K562 (cell line): Measurements from ENCODE around the gene DCN. TPM values are rescaled to one million over a fixed set of nuclear protein-coding genes. Genes with fewer than 3 reads are reported as not detected.

Source experiments
- ATAC-seq: fragments of 200-7000 bp; cut with Tn5 transposase; 3 replicates; pipeline ENCODE4 v1.9.1; 2020; ENCODE audit warnings: moderate library complexity
- BruUV-seq: library from RNA; stranded (reverse); fragments of 400-500 nt; replicated peaks from 2 replicates; lab custom pipeline; 2021; lab: Mats Ljungman, UMichigan
- CTCF ChIA-PET: fragments of 300-600 bp; formaldehyde crosslinking; extraction: SDS; loops from one replicate; lab custom pipeline; 2021; ENCODE audit warnings: low intra/inter-chr PET ratio; lab: Yijun Ruan, JAX
- POLR2A ChIA-PET: fragments of 300-600, 350-650 bp; sonication (Branson Sonifier 250); formaldehyde crosslinking; extraction: SDS; loops from one replicate; lab custom pipeline; 2021; ENCODE audit warnings: antibody characterized with exemption, inconsistent platforms; lab: Yijun Ruan, JAX
- DNase-seq, 4 experiments: peaks; one replicate each; pipeline versions ENCODE4 v3.0.0 to v3.0.0-alpha.2; 2011 to 2018; ENCODE audit warnings: low spot score in 3 of 4, mixed read lengths in 3 of 4; ENCODE audit errors: extremely low read depth in 1 of 4
- FAIRE-seq: peaks from 2 replicates; lab custom pipeline; 2011; peaks lifted over from hg19 to GRCh38; lab: Jason Lieb, UNC
- H2AFZ ChIP-seq: 2 replicates; pipeline ENCODE4 v1.6.0; 2011; ENCODE audit warnings: low read depth, low read length, control low read depth, inconsistent platforms
- H3K27ac ChIP-seq: fragments of 200-600 bp; 3 replicates; pipeline ENCODE4 v1.8.0; 2011; ENCODE audit warnings: low read depth, mild to moderate bottlenecking, control low read depth, inconsistent platforms, low read length, moderate library complexity, mixed read lengths; ENCODE audit errors: extremely low read depth
- H3K27me3 ChIP-seq, 2 experiments: fragments of 300-600 bp in 1 of 2; 2 replicates in 1 of 2; 3 replicates in 1 of 2; pipeline versions ENCODE4 v1.6.0 to v1.8.0; 2011; ENCODE audit warnings: inconsistent platforms in 2 of 2, low read length in 2 of 2, mild to moderate bottlenecking in 1 of 2, mixed read lengths in 1 of 2, moderate library complexity in 1 of 2; ENCODE audit not compliant: control insufficient read depth in 2 of 2, insufficient read depth in 2 of 2
- H3K36me3 ChIP-seq: fragments of 300-600 bp; 3 replicates; pipeline ENCODE4 v1.8.0; 2011; ENCODE audit warnings: mild to moderate bottlenecking, low read length, inconsistent platforms; ENCODE audit not compliant: control insufficient read depth, insufficient read depth
- H3K4me1 ChIP-seq, 2 experiments: fragments of 200-600 bp in 1 of 2; replicated peaks in 1 of 2; 2 replicates in 1 of 2; 3 replicates in 1 of 2; pipeline versions ENCODE4 v1.5.1 to v1.8.0; 2011; ENCODE audit warnings: inconsistent platforms in 2 of 2, low read length in 2 of 2, mild to moderate bottlenecking in 1 of 2, mixed read lengths in 1 of 2, moderate library complexity in 1 of 2; ENCODE audit not compliant: control insufficient read depth in 2 of 2, insufficient read depth in 2 of 2
- H3K4me2 ChIP-seq: 2 replicates; pipeline ENCODE4 v1.6.1; 2011; ENCODE audit warnings: low read length, control low read depth, inconsistent platforms, mixed read lengths; ENCODE audit not compliant: insufficient read depth
- H3K4me3 ChIP-seq: fragments of 200-600 bp; sonication (generic), shearing (Covaris generic); 2 replicates; pipeline ENCODE4 v1.5.1; 2016; ENCODE audit warnings: control low read depth, inconsistent platforms
- H3K79me2 ChIP-seq: fragments of 200-600 bp; 3 replicates; pipeline ENCODE4 v1.8.0; 2011; ENCODE audit warnings: low read length, inconsistent platforms; ENCODE audit not compliant: control insufficient read depth, insufficient read depth
- H3K9ac ChIP-seq, 2 experiments: 2 replicates each; pipeline versions ENCODE4 v1.6.0 to v1.6.1; 2011; ENCODE audit warnings: low read depth in 2 of 2, low read length in 2 of 2, control low read depth in 1 of 2, inconsistent platforms in 1 of 2, mild to moderate bottlenecking in 1 of 2, mixed read lengths in 1 of 2; ENCODE audit not compliant: insufficient read depth in 1 of 2
- H3K9me1 ChIP-seq: one replicate; pipeline ENCODE4 v1.6.0; 2011; ENCODE audit warnings: inconsistent platforms, mild to moderate bottlenecking, low read length, moderate library complexity; ENCODE audit not compliant: control insufficient read depth, insufficient read depth
- H3K9me3 ChIP-seq: replicated peaks from 2 replicates; pipeline ENCODE4 v1.5.1; 2011; ENCODE audit warnings: low read depth, low read length, inconsistent platforms; ENCODE audit not compliant: control insufficient read depth, insufficient read depth
- H4K20me1 ChIP-seq: replicated peaks from 2 replicates; pipeline ENCODE4 v1.6.1; 2011; ENCODE audit warnings: low read length, inconsistent platforms, mixed read lengths; ENCODE audit not compliant: control insufficient read depth, insufficient read depth
- CHD2 ChIP-seq: IDR thresholded peaks from 2 replicates; pipeline ENCODE4 v1.6.1; 2011; ENCODE audit warnings: low read depth, low read length
- CHD4 ChIP-seq: fragments of 200-600 bp; sonication (generic); IDR thresholded peaks from 3 replicates; pipeline ENCODE4 v1.6.1; 2012; ENCODE audit warnings: low read depth, mild to moderate bottlenecking, mixed read lengths, low read length, inconsistent platforms; ENCODE audit not compliant: insufficient read depth, insufficient replicate concordance, poor library complexity, severe bottlenecking
- EP300 ChIP-seq: IDR thresholded peaks from 2 replicates; pipeline ENCODE4 v1.6.1; 2012; ENCODE audit warnings: low read length, improper control_type of control experiment
- FOXP1 ChIP-seq: sonication (generic); formaldehyde crosslinking; IDR thresholded peaks from 2 replicates; pipeline ENCODE4 v1.8.0; 2022; ENCODE audit warnings: mild to moderate bottlenecking, missing genetic modification reagents
- HDAC8 ChIP-seq: fragments of 450-650 bp; IDR thresholded peaks from 2 replicates; pipeline ENCODE4 v1.6.1; 2016; ENCODE audit warnings: mild to moderate bottlenecking, missing genetic modification characterization, moderate library complexity, missing compliant biosample characterization
- HNRNPLL ChIP-seq: fragments of 200-400 bp; formaldehyde crosslinking; IDR thresholded peaks from 2 replicates; pipeline ENCODE4 v1.6.1; 2017; ENCODE audit warnings: low read length, low read depth, mild to moderate bottlenecking; ENCODE audit not compliant: poor library complexity, severe bottlenecking
- MLLT1 ChIP-seq, 2 experiments: fragments of 450-650 bp; IDR thresholded peaks; 2 replicates each; pipeline ENCODE4 v1.6.1; 2016
- NELFE ChIP-seq: IDR thresholded peaks from 2 replicates; pipeline ENCODE4 v1.6.1; 2011; ENCODE audit warnings: mild to moderate bottlenecking; ENCODE audit not compliant: insufficient read depth, insufficient read length
- PATZ1 ChIP-seq: fragments of 250-450 bp; sonication (Bioruptor Pico); IDR thresholded peaks from 2 replicates; pipeline ENCODE4 v1.5.0; 2020; ENCODE audit warnings: mild to moderate bottlenecking, borderline replicate concordance
- SIN3B ChIP-seq: fragments of 450-650 bp; IDR thresholded peaks from 2 replicates; pipeline ENCODE4 v1.6.1; 2017; ENCODE audit warnings: low read depth, mild to moderate bottlenecking, moderate library complexity
- THAP12 ChIP-seq: fragments of 250-450 bp; sonication (Bioruptor Pico); IDR thresholded peaks from 2 replicates; pipeline ENCODE4 v1.9.0; 2021; ENCODE audit warnings: mild to moderate bottlenecking, inconsistent platforms
- TRIM28 ChIP-seq: fragments of 450-650 bp; IDR thresholded peaks from 2 replicates; pipeline ENCODE4 v1.6.1; 2017
- TSHZ1 ChIP-seq: fragments of 250-450 bp; sonication (Bioruptor Pico); IDR thresholded peaks from 2 replicates; pipeline ENCODE4 v1.4.0; 2020; ENCODE audit warnings: mild to moderate bottlenecking, moderate library complexity
- ZNF143 ChIP-seq: sonication (generic); formaldehyde crosslinking; IDR thresholded peaks from 2 replicates; pipeline ENCODE4 v1.9.0; 2022; ENCODE audit warnings: mild to moderate bottlenecking, missing genetic modification reagents
- ZNF77 ChIP-seq: fragments of 250-450 bp; sonication (Bioruptor Pico); IDR thresholded peaks from 2 replicates; pipeline ENCODE4 v1.5.0; 2020
- WGBS: fragments of 100-300 bp; shearing (Covaris generic); methylation state at CpG from one replicate; pipeline ENCODE4 v1.1.6; 2016; ENCODE audit warnings: low coverage, mixed read lengths; ENCODE audit not compliant: insufficient coverage; ENCODE audit errors: missing lambda C conversion rate; 5-methylcytosine and 5-hydroxymethylcytosine counted together
- in situ Hi-C: fragments of 300-500 bp; cut with MboI; formaldehyde crosslinking; loops from 4 replicates; pipeline ENCODE4 v1.15.0; 2018; ENCODE audit warnings: inconsistent platforms, mixed read lengths
- intact Hi-C: fragments of 100-400 bp; cut with micrococcal nuclease; formaldehyde crosslinking; loops from 2 replicates; pipeline ENCODE4 v1.14.2; 2022
- polyA plus RNA-seq, 8 experiments: library from polyadenylated mRNA; depleted of rRNA in 4 of 8; stranded (reverse) in 5 of 8; unstranded in 3 of 8; fragments of >200 nt; fragmentation: Nextera tagmentation in 2 of 8; fragmentation: Illumina TruSeq in 1 of 8; extraction: Ambion mirVana in 2 of 8; extraction: Trizol in 1 of 8; gene quantifications; 2 replicates each; pipeline versions ENCODE4 v1.2.1 to v1.2.3, GENCODE V29; 2011 to 2014; ENCODE audit warnings: inconsistent platforms in 1 of 8, missing spikeins in 1 of 8
- total RNA-seq, 7 experiments: library from RNA; depleted of rRNA in 6 of 7; stranded (reverse); fragments of >200 nt in 6 of 7; fragmentation: Illumina TruSeq in 2 of 7; extraction: Trizol in 2 of 7; gene quantifications; 2 replicates each; pipeline versions ENCODE4 v1.2.1 to v1.2.3, GENCODE V29; 2011 to 2021; ENCODE audit warnings: low replicate concordance in 1 of 7

DCN gene
- total and polyA plus RNA-seq, 9 of the 15 experiments (the other 6 are each of a cell fraction or from before 2014, with no cell fraction given), result 0.08 to 2.4 (median 0.31) TPM; not detected in 1

GRCh38 chr12:91183551-91183950 lies 934 bp upstream of the DCN start:
- TF ChIP-seq PATZ1 (CRISPR knock-in tag) (no peak), CHD2 (no peak), TSHZ1 (no peak), ZNF77 (CRISPR knock-in tag) (no peak), TRIM28 (no peak), ZNF143 (CRISPR knock-in tag) (no peak), CHD4 (no peak), EP300 (no peak), SIN3B (no peak), HNRNPLL (no peak), FOXP1 (no peak), HDAC8 (tag) (no peak), THAP12 (CRISPR knock-in tag) (no peak), NELFE (no peak), MLLT1 (IDR thresholded peaks at IDR 0.05) (no peak)
- H3K4me1 ChIP-seq, result no peaks in the 10 kb centered on the region
- BruUV-seq, result no TSS peak
- no peaks in the 10 kb centered on the region for H3K9me3 ChIP-seq
- intact Hi-C loops, result no loop called here
- in situ Hi-C loops, result no loop called here
- no peak overlapping the region for H2AFZ ChIP-seq
- ATAC-seq, result no peak
- no peaks in the 10 kb centered on the region for H3K79me2 ChIP-seq
- CTCF ChIA-PET, result no interaction called here
- no peaks in the 10 kb centered on the region for H3K27me3 ChIP-seq
- no peaks in the 10 kb centered on the region for H3K36me3 ChIP-seq
- no peak overlapping the region for H3K27ac ChIP-seq
- DNase-seq, result no peak
- H3K9me1 ChIP-seq, result no peaks in the 10 kb centered on the region
- H4K20me1 ChIP-seq, result no peaks in the 10 kb centered on the region
- WGBS, result 0% methylated on average over 2 of the region's 2 CpGs
- FAIRE-seq, result no peak
- no peak overlapping the region for H3K4me2 ChIP-seq
- no peak overlapping the region for H3K4me3 ChIP-seq
- H3K9ac ChIP-seq, result no peak overlapping the region
- POLR2A ChIA-PET, result no interaction called here
